ENCODE results near the gene CDKN1C. TPM values are rescaled to one million over a fixed set of nuclear protein-coding genes. Genes with fewer than 3 reads are reported as not detected.

Gene CDKN1C
- polyA plus RNA-seq, 2 donors, result 12.1 to 27.5 TPM

DNA sequence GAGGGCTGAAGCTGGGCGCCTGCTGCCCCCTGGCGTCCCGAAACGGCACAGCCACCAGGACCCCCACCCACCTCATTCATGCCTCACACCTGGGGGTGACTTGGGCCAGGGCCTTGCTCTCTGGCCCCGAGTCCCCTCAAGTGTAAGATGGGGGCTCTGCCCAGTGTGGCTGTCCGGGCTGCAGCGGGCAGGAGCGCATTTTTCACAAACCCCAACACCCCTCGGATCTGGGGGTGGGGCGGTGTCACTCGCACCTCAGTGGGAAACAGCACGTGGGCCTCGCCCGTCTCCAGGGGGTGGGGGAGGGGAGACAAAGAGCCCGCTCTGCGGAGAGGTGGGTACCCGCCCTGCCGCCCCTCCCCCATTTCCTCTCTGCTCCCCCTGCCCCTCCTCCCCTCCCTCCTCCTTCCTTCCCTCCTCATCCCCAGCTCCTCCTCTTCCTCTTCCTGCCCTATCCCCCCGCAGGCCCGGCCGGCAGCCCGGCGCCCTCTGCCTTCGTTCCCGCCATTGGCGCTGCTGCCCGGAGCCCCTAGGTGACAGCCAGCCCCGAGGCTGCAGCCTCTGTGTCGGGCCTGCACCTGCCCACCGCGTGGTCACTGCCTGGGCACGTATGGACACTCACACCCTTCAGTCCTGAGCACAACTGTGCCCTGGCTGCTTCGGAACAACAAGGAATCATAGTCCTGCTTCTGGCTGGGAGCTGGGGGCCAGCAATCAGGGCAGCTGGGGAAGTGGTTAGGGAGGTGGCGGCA lies 6.8 kb upstream of the CDKN1C start:
- no peaks in the 10 kb centered on the region for H3K36me3 ChIP-seq (ENCODE audit: control insufficient read depth in 2 of 2, insufficient read depth in 2 of 2, low read length in 1 of 2)
- peaks cover 0 to 11% of the 10 kb centered on the region in 2 donors for H3K4me1 ChIP-seq (ENCODE audit: control insufficient read depth in 2 of 2, insufficient read depth in 2 of 2, low read length in 1 of 2)
- 2% methylated on average over 27 to 34 of the region's 34 CpGs for WGBS, 2 donors
- no peaks in the 10 kb centered on the region for H3K9me3 ChIP-seq (ENCODE audit: control insufficient read depth in 2 of 2, insufficient read depth in 1 of 2, low read depth in 1 of 2, low read length in 1 of 2)
- peak overlapping the region; percentile 1 to 30 for H3K27ac ChIP-seq (ENCODE audit: low read depth in 2 of 2, low read length in 1 of 2)
- peak overlapping the region; percentile 14 to 39 for H3K4me3 ChIP-seq (ENCODE audit: low read depth in 1 of 2, low read length in 2 of 2)
- no peaks in the 10 kb centered on the region for H3K27me3 ChIP-seq (ENCODE audit: control insufficient read depth in 1 of 2, insufficient read depth in 2 of 2, low read length in 2 of 2)

DNA sequence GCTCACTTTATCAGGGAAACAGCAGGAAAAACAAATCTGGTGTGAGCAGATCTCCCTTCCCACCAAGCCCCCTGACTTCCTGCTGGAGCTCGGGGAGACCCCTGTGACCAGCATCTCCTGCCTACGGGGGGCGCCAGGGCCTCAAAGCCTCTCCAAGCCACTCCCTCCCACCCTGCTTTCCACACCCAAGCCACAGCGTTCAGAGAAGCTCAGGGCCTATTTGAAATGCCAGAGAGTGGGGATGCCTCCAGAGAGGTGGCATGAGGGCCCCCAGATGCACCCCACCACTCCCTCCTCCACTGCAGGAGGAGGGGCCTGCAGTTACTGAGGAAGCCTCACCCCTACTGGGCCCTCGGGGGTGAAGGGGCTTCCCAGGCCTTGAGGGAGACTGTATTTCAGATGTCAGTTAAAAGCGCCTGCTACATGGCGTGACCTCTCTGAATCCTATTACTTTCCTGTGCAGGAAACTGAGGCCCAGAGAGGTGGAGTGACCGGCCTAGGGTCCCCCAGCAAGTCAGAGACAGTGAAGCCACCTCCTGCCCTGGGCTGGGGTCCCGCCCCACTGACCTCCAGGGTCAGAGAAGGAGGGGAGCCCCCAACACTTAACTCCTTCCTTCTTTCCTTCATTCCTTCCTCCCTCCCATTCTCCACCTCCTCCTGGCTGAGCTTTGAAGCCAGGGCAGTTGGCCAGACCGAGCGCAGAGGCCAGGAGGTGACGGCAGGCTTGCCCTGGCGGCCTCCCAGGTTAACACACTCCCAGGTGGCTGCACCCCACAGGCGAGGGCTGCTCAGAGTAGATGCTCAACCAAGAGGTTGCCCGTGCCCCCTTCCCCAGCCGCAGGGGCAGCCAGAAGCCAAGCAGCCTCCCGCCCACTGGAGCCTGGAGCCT lies 6.0 kb upstream of the CDKN1C start:
- H3K27me3 ChIP-seq (ENCODE audit: control insufficient read depth in 1 of 2, insufficient read depth in 2 of 2, low read length in 2 of 2), result no peaks in the 10 kb centered on the region
- H3K36me3 ChIP-seq (ENCODE audit: control insufficient read depth in 2 of 2, insufficient read depth in 2 of 2, low read length in 1 of 2), result no peaks in the 10 kb centered on the region
- peak overlapping the region in 1 of 2 donors; percentile 39 for H3K4me3 ChIP-seq (ENCODE audit: low read depth in 1 of 2, low read length in 2 of 2)
- H3K4me1 ChIP-seq (ENCODE audit: control insufficient read depth in 2 of 2, insufficient read depth in 2 of 2, low read length in 1 of 2), result peaks cover 0 to 11% of the 10 kb centered on the region in 2 donors
- H3K27ac ChIP-seq (ENCODE audit: low read depth in 2 of 2, low read length in 1 of 2), result peak overlapping the region in 1 of 2 donors; percentile 15
- WGBS, 2 donors, result 32 to 35% methylated on average over 17 of the region's 17 CpGs
- no peaks in the 10 kb centered on the region for H3K9me3 ChIP-seq (ENCODE audit: control insufficient read depth in 2 of 2, insufficient read depth in 1 of 2, low read depth in 1 of 2, low read length in 1 of 2)

- Histone ChIP-seq H3K36me3 (ENCODE audit: control insufficient read depth in 2 of 2, insufficient read depth in 2 of 2, low read length in 1 of 2) (no peaks in the 10 kb centered on the region), H3K27ac (ENCODE audit: low read depth in 2 of 2, low read length in 1 of 2) (peak overlapping the region in 1 of 2 donors; percentile 15), H3K4me1 (ENCODE audit: control insufficient read depth in 2 of 2, insufficient read depth in 2 of 2, low read length in 1 of 2) (peaks cover 0 to 14% of the 10 kb centered on the region in 2 donors), H3K27me3 (ENCODE audit: control insufficient read depth in 1 of 2, insufficient read depth in 2 of 2, low read length in 2 of 2) (no peaks in the 10 kb centered on the region), H3K9me3 (ENCODE audit: control insufficient read depth in 2 of 2, insufficient read depth in 1 of 2, low read depth in 1 of 2, low read length in 1 of 2) (no peaks in the 10 kb centered on the region), H3K4me3 (ENCODE audit: low read depth in 1 of 2, low read length in 2 of 2) (no peak overlapping the region)
- 45 to 55% methylated on average over 27 to 28 of the region's 28 CpGs for WGBS, 2 donors
These were observed 5.1 kb upstream of the CDKN1C start for GRCh38 chr11:2890466-2891294.

GRCh38 chr11:2889362-2890273 lies 4.0 kb upstream of the CDKN1C start:
- Histone ChIP-seq H3K4me1 (ENCODE audit: control insufficient read depth in 2 of 2, insufficient read depth in 2 of 2, low read length in 1 of 2) (peaks cover 0 to 18% of the 10 kb centered on the region in 2 donors), H3K9me3 (ENCODE audit: control insufficient read depth in 2 of 2, insufficient read depth in 1 of 2, low read depth in 1 of 2, low read length in 1 of 2) (no peaks in the 10 kb centered on the region), H3K36me3 (ENCODE audit: control insufficient read depth in 2 of 2, insufficient read depth in 2 of 2, low read length in 1 of 2) (no peaks in the 10 kb centered on the region), H3K27me3 (ENCODE audit: control insufficient read depth in 1 of 2, insufficient read depth in 2 of 2, low read length in 2 of 2) (no peaks in the 10 kb centered on the region), H3K4me3 (ENCODE audit: low read depth in 1 of 2, low read length in 2 of 2) (no peak overlapping the region), H3K27ac (ENCODE audit: low read depth in 2 of 2, low read length in 1 of 2) (no peak overlapping the region)
- WGBS, 2 donors, result 80 to 84% methylated on average over 16 of the region's 16 CpGs

DNA sequence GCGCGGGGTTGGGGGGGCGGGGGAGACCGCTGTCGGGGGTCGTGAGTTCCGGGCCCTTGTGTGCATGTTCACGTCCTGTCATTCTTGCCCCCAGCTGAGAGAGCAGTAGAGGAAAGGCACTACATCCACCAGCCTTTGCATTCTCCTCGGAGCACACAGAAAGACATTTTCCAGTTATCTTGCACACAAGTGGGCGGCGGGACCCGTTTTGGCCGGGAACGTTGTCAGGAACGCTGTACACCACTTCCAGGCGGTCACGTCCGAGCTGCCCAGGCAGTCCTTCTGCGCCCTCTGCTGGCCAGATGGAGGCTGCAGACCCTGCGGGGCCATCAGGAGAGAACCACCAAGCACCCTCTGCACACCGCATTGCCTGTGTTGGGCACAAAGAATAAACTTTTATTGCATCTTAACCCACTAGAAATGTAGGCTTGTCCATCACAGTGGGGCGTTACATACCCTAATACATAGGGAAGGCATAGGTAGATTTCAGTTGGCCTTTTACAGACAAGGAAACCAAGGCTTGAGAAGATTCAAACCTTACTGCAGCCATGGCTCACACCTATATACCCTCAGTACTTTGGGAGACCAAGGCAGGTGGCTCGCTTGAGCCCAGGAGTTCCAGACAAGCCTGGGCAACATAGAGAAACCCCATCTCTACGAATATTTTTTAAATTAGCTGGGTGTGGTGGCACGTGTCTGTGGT lies 2.8 kb upstream of the CDKN1C start:
- Histone ChIP-seq H3K4me1 (ENCODE audit: control insufficient read depth in 2 of 2, insufficient read depth in 2 of 2, low read length in 1 of 2) (peaks cover 0 to 18% of the 10 kb centered on the region in 2 donors), H3K9me3 (ENCODE audit: control insufficient read depth in 2 of 2, insufficient read depth in 1 of 2, low read depth in 1 of 2, low read length in 1 of 2) (no peaks in the 10 kb centered on the region), H3K4me3 (ENCODE audit: low read depth in 1 of 2, low read length in 2 of 2) (no peak overlapping the region), H3K27ac (ENCODE audit: low read depth in 2 of 2, low read length in 1 of 2) (no peak overlapping the region), H3K27me3 (ENCODE audit: control insufficient read depth in 1 of 2, insufficient read depth in 2 of 2, low read length in 2 of 2) (no peaks in the 10 kb centered on the region), H3K36me3 (ENCODE audit: control insufficient read depth in 2 of 2, insufficient read depth in 2 of 2, low read length in 1 of 2) (no peaks in the 10 kb centered on the region)
- whole genome bisulfite sequencing, 2 donors, result 26% methylated on average over 25 of the region's 25 CpGs

DNA sequence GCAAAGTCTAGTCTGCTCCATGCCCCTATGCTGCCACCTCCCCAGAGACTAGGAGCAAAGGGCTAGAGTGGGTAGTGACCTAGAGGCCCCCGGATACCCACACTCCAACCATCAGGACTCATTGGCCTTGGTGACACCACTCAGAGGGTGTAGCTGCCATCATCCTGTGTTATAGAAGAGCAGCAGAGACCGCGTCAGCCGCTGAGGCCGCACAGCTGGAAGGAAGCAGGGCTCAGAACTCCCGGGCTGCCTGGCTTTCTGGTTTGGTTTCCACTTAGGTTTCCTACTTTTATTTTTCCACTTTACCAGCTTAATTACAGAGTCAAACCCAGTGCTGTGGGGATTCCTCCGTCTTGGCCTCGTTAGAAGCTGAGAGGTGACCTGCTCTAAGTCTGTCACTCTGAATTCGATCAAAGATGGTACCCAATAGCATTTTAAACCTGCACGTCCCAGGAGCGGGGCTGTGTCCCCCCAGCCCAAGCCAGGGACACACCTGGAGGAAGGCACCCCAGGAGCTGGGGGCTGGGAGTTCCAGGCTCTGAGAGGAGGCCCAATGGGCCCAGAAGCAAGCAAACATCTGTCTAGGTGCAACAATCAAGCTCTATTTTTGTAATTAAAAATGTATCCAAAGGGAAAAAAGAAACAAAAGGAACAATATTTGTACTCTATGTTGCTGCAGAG lies 2.1 kb upstream of the CDKN1C start:
- Histone ChIP-seq H3K4me3 (ENCODE audit: low read depth in 1 of 2, low read length in 2 of 2) (no peak overlapping the region), H3K36me3 (ENCODE audit: control insufficient read depth in 2 of 2, insufficient read depth in 2 of 2, low read length in 1 of 2) (no peaks in the 10 kb centered on the region), H3K9me3 (ENCODE audit: control insufficient read depth in 2 of 2, insufficient read depth in 1 of 2, low read depth in 1 of 2, low read length in 1 of 2) (no peaks in the 10 kb centered on the region), H3K27me3 (ENCODE audit: control insufficient read depth in 1 of 2, insufficient read depth in 2 of 2, low read length in 2 of 2) (no peaks in the 10 kb centered on the region), H3K27ac (ENCODE audit: low read depth in 2 of 2, low read length in 1 of 2) (peak overlapping the region in 1 of 2 donors; percentile 14), H3K4me1 (ENCODE audit: control insufficient read depth in 2 of 2, insufficient read depth in 2 of 2, low read length in 1 of 2) (peaks cover 0 to 22% of the 10 kb centered on the region in 2 donors)
- WGBS, 2 donors, result 68 to 70% methylated on average over 11 of the region's 11 CpGs

DNA sequence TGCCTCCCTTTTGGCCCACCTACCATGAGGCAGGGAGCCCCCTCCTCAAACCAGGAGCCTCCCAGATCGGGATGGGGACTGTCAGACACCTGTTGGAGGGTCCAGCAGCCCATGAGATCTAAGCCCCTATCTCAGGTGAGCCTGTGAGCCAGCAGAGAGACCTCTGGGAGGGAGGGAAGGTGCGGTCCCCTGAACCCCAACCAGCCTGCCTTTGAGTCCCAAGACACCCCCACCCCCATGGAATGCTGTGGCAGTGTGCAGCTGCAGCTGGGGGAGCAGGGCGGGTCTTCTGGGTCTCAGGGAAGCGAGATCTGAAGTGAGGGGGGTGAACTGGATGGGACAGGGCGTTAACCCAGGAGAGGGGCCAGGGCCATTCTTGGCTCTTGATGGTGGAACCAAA lies 1.4 kb upstream of the CDKN1C start:
- Histone ChIP-seq H3K4me3 (ENCODE audit: low read depth in 1 of 2, low read length in 2 of 2) (no peak overlapping the region), H3K27ac (ENCODE audit: low read depth in 2 of 2, low read length in 1 of 2) (peak overlapping the region in 1 of 2 donors; percentile 79), H3K9me3 (ENCODE audit: control insufficient read depth in 2 of 2, insufficient read depth in 1 of 2, low read depth in 1 of 2, low read length in 1 of 2) (no peaks in the 10 kb centered on the region), H3K36me3 (ENCODE audit: control insufficient read depth in 2 of 2, insufficient read depth in 2 of 2, low read length in 1 of 2) (no peaks in the 10 kb centered on the region), H3K4me1 (ENCODE audit: control insufficient read depth in 2 of 2, insufficient read depth in 2 of 2, low read length in 1 of 2) (peaks cover 0 to 18% of the 10 kb centered on the region in 2 donors), H3K27me3 (ENCODE audit: control insufficient read depth in 1 of 2, insufficient read depth in 2 of 2, low read length in 2 of 2) (no peaks in the 10 kb centered on the region)
- WGBS, 2 donors, result 83 to 86% methylated on average over 5 of the region's 5 CpGs

All from esophagus (tissue), 2 donors.